Keratinocyte (primary cell): ENCODE measurements around the gene CD300LD. TPM values are rescaled to one million over a fixed set of nuclear protein-coding genes. Genes with fewer than 3 reads are reported as not detected.

Source experiments
- DNase-seq: peaks from one replicate; pipeline ENCODE4 v3.0.0-alpha.2; 2011; ENCODE audit warnings: low read depth, missing footprints, low spot score
- FAIRE-seq: peaks from 2 replicates; lab custom pipeline; 2011; peaks lifted over from hg19 to GRCh38; lab: Jason Lieb, UNC
- H2AFZ ChIP-seq: 2 replicates; pipeline ENCODE4 v1.6.0; 2012; ENCODE audit warnings: low read length, control low read depth, inconsistent platforms; ENCODE audit not compliant: control insufficient read depth
- H3K27ac ChIP-seq: 2 replicates; pipeline ENCODE4 v1.5.1; 2011; ENCODE audit warnings: low read length; ENCODE audit not compliant: control insufficient read depth, insufficient read depth
- H3K27me3 ChIP-seq: 3 replicates; pipeline ENCODE4 v1.6.0; 2011; ENCODE audit warnings: low read length; ENCODE audit not compliant: control insufficient read depth, insufficient read depth; ENCODE audit errors: extremely low read depth
- H3K36me3 ChIP-seq, 2 experiments: 2 replicates in 1 of 2; 3 replicates in 1 of 2; pipeline ENCODE4 v1.5.1; 2011; ENCODE audit warnings: low read length in 2 of 2, mild to moderate bottlenecking in 1 of 2; ENCODE audit not compliant: control insufficient read depth in 2 of 2, insufficient read depth in 2 of 2; ENCODE audit errors: extremely low read depth in 1 of 2
- H3K4me1 ChIP-seq: 3 replicates; pipeline ENCODE4 v1.5.1; 2011; ENCODE audit warnings: low read length; ENCODE audit not compliant: control insufficient read depth, insufficient read depth; ENCODE audit errors: extremely low read depth
- H3K4me2 ChIP-seq: 3 replicates; pipeline ENCODE4 v1.6.0; 2011; ENCODE audit warnings: low read depth, low read length; ENCODE audit not compliant: control insufficient read depth, insufficient read depth; ENCODE audit errors: extremely low read depth
- H3K4me3 ChIP-seq, 3 experiments: fragments of 200-600 bp in 1 of 3; sonication (generic) in 1 of 3; 2 replicates in 2 of 3; 3 replicates in 1 of 3; pipeline ENCODE4 v1.5.1; 2011 to 2016; ENCODE audit warnings: low read length in 3 of 3, mild to moderate bottlenecking in 3 of 3, control low read depth in 2 of 3, inconsistent platforms in 1 of 3, low read depth in 1 of 3, mixed read lengths in 1 of 3, mixed run types in 1 of 3, moderate library complexity in 1 of 3; ENCODE audit not compliant: control insufficient read depth in 2 of 3, insufficient read depth in 2 of 3; ENCODE audit errors: extremely low read depth in 1 of 3
- H3K79me2 ChIP-seq: 2 replicates; pipeline ENCODE4 v1.6.0; 2012; ENCODE audit warnings: low read length; ENCODE audit not compliant: control insufficient read depth, insufficient read depth
- H3K9ac ChIP-seq: 3 replicates; pipeline ENCODE4 v1.6.0; 2011; ENCODE audit warnings: low read length; ENCODE audit not compliant: control insufficient read depth, insufficient read depth; ENCODE audit errors: extremely low read depth
- H3K9me1 ChIP-seq: 3 replicates; pipeline ENCODE4 v1.6.0; 2011; ENCODE audit warnings: low read length; ENCODE audit not compliant: control insufficient read depth, insufficient read depth; ENCODE audit errors: extremely low read depth
- H3K9me3 ChIP-seq: 2 replicates; pipeline ENCODE4 v1.5.1; 2012; ENCODE audit warnings: low read depth, low read length; ENCODE audit not compliant: control insufficient read depth
- H4K20me1 ChIP-seq: 3 replicates; pipeline ENCODE4 v1.6.0; 2011; ENCODE audit warnings: low read length; ENCODE audit not compliant: control insufficient read depth, insufficient read depth; ENCODE audit errors: extremely low read depth
- EZH2 ChIP-seq: IDR thresholded peaks from one replicate; pipeline ENCODE4 v1.6.1; 2012; ENCODE audit warnings: inconsistent platforms, mild to moderate bottlenecking, low read length, moderate library complexity
- dilution Hi-C: fragments of 300-500 bp; cut with MboI; formaldehyde crosslinking; loops from one replicate; pipeline ENCODE4 v1.7.0; 2020; ENCODE audit warnings: low sequenced_read_pairs; ENCODE audit not compliant: extremely low pct_ligation_motif_present
- polyA plus RNA-seq, 5 experiments: library from polyadenylated mRNA; depleted of rRNA in 3 of 5; stranded (reverse) in 3 of 5; stranded (forward) in 1 of 5; unstranded in 1 of 5; fragments of >200 nt; gene quantifications; 1 replicate in 1 of 5; 2 replicates in 3 of 5; 3 replicates in 1 of 5; pipeline versions ENCODE4 v1.2.1 to v1.2.3, GENCODE V29; 2011 to 2012; ENCODE audit warnings: missing spikeins in 2 of 5, low read depth in 1 of 5, low replicate concordance in 1 of 5
- TF ChIP-seq, protein P1 (sequence below), 3 experiments: IDR thresholded peaks in 1 of 3; conservative IDR thresholded peaks in 1 of 3; optimal IDR thresholded peaks in 1 of 3; 2 replicates in 2 of 3; 3 replicates in 1 of 3; pipeline versions ENCODE3 to v1.5.1; 2011; ENCODE audit warnings: low read length in 3 of 3, mild to moderate bottlenecking in 3 of 3, moderate library complexity in 2 of 3, control low read depth in 1 of 3, inconsistent platforms in 1 of 3; ENCODE audit not compliant: insufficient read depth in 2 of 3; ENCODE audit errors: extremely low read depth in 1 of 3

Gene CD300LD
- polyA plus RNA-seq, 1 donor (not counting 4 experiments of a cell fraction or from before 2014, with no cell fraction given) = not detected

DNA sequence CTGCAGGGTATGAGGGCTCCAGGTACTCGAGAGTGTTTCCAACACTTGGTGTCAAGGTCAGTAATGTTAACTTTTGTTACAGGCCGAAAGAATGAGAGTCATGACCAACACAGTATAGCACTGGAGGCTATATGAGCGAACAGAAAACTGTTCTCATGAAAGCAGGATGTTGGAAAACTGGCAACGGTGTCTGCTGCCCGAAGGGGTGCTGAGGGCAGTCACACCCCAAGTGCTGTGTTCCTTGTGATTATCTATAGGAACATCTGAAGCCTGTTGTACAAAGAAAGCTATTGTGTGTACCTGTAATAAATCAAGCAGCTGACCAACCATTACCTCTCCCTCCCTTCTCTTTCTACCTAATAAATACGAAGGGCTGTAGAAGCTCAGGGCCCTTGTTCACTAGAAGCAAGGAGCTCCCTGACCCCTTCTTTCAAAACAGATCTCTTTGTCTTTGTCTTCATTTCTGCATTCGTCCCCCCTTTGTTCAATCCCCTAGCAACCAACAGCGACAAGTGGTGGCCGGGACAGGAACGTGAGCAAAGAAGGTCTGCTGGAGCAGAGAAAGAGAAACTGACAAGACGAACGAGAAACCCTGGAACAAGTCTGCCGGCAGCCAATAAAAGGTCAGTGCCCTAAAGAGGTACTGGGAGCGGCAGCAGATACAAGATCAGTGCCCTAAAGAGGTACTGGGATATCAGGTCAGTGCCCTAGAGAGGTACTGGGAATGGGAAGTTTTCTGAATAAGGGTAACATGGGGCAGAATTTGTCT lies 7.6 kb downstream of the CD300LD start:
- H3K4me3 ChIP-seq = no peak overlapping the region
- H3K27me3 ChIP-seq = peaks cover 4% of the 10 kb centered on the region

DNA sequence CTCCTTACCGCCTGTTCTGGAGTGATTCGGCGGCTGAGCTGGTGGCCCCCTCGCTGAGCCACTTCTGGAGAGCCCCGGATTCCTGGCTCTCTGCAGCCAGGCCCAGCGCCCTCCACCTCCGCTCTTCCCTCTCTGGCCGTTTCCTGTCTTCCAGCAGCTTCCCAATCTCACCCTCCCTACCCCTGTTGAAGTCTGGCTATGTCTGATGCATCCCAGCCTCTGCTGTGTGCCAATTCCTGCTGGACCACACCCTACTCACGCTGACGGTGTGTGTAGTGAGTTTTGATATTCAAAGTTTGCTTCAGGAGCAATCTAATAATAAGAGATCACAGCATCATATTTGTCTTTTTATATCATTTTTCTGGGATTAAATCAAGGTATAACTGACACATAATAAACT lies 9.4 kb downstream of the CD300LD start:
- Histone ChIP-seq H3K9me3 (peaks cover 4% of the 10 kb centered on the region), H2AFZ (no peak overlapping the region), H3K36me3 (no peaks in the 10 kb centered on the region), H3K4me2 (no peak overlapping the region), H3K27me3 (peaks cover 4% of the 10 kb centered on the region), H4K20me1 (no peaks in the 10 kb centered on the region), H3K27ac (no peak overlapping the region), H3K4me1 (no peaks in the 10 kb centered on the region), H3K4me3 (no peak overlapping the region), H3K9ac (no peak overlapping the region), H3K9me1 (no peaks in the 10 kb centered on the region), H3K79me2 (no peaks in the 10 kb centered on the region)
- no peak for DNase-seq
- dilution Hi-C loops = no loop called here
- FAIRE-seq = no peak
- TF ChIP-seq, protein P1, sequence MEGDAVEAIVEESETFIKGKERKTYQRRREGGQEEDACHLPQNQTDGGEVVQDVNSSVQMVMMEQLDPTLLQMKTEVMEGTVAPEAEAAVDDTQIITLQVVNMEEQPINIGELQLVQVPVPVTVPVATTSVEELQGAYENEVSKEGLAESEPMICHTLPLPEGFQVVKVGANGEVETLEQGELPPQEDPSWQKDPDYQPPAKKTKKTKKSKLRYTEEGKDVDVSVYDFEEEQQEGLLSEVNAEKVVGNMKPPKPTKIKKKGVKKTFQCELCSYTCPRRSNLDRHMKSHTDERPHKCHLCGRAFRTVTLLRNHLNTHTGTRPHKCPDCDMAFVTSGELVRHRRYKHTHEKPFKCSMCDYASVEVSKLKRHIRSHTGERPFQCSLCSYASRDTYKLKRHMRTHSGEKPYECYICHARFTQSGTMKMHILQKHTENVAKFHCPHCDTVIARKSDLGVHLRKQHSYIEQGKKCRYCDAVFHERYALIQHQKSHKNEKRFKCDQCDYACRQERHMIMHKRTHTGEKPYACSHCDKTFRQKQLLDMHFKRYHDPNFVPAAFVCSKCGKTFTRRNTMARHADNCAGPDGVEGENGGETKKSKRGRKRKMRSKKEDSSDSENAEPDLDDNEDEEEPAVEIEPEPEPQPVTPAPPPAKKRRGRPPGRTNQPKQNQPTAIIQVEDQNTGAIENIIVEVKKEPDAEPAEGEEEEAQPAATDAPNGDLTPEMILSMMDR (optimal IDR thresholded peaks at IDR 0.05 in 1 of 3, IDR thresholded peaks at IDR 0.05 in 1 of 3, conservative IDR thresholded peaks at IDR 0.05 in 1 of 3; ENCODE audit: extremely low read depth in 1 of 3, insufficient read depth in 2 of 3, low read length in 3 of 3) = no peak
- TF ChIP-seq EZH2 = no peak

More for the DNA sequence above, 7.6 kb downstream of the CD300LD start:
- Histone ChIP-seq H3K79me2 (no peaks in the 10 kb centered on the region), H4K20me1 (no peaks in the 10 kb centered on the region), H3K27ac (no peak overlapping the region), H3K4me1 (no peaks in the 10 kb centered on the region), H3K9me1 (no peaks in the 10 kb centered on the region), H3K36me3 (no peaks in the 10 kb centered on the region), H3K9ac (no peak overlapping the region), H2AFZ (no peak overlapping the region), H3K4me2 (no peak overlapping the region), H3K9me3 (peaks cover 4% of the 10 kb centered on the region)
- FAIRE-seq (no peak), DNase-seq (no peak)
- dilution Hi-C loops = no loop called here
- TF ChIP-seq, protein P1 (optimal IDR thresholded peaks at IDR 0.05 in 1 of 3, IDR thresholded peaks at IDR 0.05 in 1 of 3, conservative IDR thresholded peaks at IDR 0.05 in 1 of 3; ENCODE audit: extremely low read depth in 1 of 3, insufficient read depth in 2 of 3, low read length in 3 of 3) = no peak
- no peak for TF ChIP-seq EZH2
